HCT116 (cell line): ENCODE results near the gene SAMD13.

Experiments
- POLR2AphosphoS5 ChIP-seq: IDR thresholded peaks from 2 replicates; pipeline ENCODE4 v1.6.1; 2011; ENCODE audit warnings: mild to moderate bottlenecking, low read depth, low read length, moderate library complexity
- YY1 ChIP-seq: IDR thresholded peaks from 2 replicates; pipeline ENCODE4 v1.6.1; 2011; ENCODE audit warnings: low read length, low read depth, moderate library complexity, mild to moderate bottlenecking; ENCODE audit not compliant: insufficient replicate concordance; ENCODE audit errors: extremely low read depth
- TF ChIP-seq, protein P1 (sequence below), 3 experiments: fragments of 200-600 bp in 1 of 3; sonication (generic) in 1 of 3; IDR thresholded peaks in 2 of 3; conservative IDR thresholded peaks in 1 of 3; 2 replicates each; pipeline ENCODE4 v1.5.1; 2012 to 2017; ENCODE audit warnings: low read depth in 2 of 3, low read length in 2 of 3, antibody characterized with exemption in 1 of 3, borderline replicate concordance in 1 of 3, control low read depth in 1 of 3, mild to moderate bottlenecking in 1 of 3, mixed read lengths in 1 of 3, mixed run types in 1 of 3, moderate library complexity in 1 of 3; ENCODE audit not compliant: insufficient read depth in 1 of 3

DNA sequence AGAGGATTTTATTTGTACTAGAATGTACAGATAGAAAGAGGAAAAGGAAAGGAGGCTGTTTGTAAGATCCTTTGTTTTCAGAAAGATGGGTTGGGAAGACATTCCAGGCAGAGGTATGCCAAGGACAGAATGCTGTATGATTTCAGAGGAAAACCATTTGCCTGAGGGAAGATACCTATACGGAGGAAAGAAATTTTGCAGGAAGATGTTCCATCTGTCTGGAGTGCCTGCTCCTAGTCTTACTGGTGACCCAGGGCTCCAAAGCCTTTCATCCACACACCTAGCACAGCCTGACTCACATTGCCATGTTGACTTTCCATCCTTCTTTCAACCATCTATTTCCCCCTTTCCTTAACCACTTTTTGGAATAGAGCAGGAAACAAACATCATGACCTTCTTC, 18.2 kb downstream of the SAMD13 start:
- TF ChIP-seq YY1 (no peak), POLR2AphosphoS5 (no peak)
- TF ChIP-seq, protein P1, sequence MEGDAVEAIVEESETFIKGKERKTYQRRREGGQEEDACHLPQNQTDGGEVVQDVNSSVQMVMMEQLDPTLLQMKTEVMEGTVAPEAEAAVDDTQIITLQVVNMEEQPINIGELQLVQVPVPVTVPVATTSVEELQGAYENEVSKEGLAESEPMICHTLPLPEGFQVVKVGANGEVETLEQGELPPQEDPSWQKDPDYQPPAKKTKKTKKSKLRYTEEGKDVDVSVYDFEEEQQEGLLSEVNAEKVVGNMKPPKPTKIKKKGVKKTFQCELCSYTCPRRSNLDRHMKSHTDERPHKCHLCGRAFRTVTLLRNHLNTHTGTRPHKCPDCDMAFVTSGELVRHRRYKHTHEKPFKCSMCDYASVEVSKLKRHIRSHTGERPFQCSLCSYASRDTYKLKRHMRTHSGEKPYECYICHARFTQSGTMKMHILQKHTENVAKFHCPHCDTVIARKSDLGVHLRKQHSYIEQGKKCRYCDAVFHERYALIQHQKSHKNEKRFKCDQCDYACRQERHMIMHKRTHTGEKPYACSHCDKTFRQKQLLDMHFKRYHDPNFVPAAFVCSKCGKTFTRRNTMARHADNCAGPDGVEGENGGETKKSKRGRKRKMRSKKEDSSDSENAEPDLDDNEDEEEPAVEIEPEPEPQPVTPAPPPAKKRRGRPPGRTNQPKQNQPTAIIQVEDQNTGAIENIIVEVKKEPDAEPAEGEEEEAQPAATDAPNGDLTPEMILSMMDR (IDR thresholded peaks at IDR 0.05 in 2 of 3, conservative IDR thresholded peaks at IDR 0.05 in 1 of 3; ENCODE audit: borderline replicate concordance in 1 of 3, insufficient read depth in 1 of 3, low read depth in 2 of 3, low read length in 2 of 3): no peak
